Common myeloid progenitor, CD34-positive (primary cell): Measurements from ENCODE around the gene TRAPPC10.

ENCODE experiments used
- CTCF ChIA-PET: fragments of 350-600 bp; sonication (Branson Sonifier 250); formaldehyde crosslinking; loops from one replicate; lab custom pipeline; 2021; ENCODE audit warnings: antibody characterized with exemption; lab: Charles Lee
- POLR2A ChIA-PET: fragments of 350-600 bp; sonication (Branson Sonifier 250); formaldehyde crosslinking; loops from one replicate; lab custom pipeline; 2021; ENCODE audit warnings: antibody characterized with exemption; lab: Charles Lee
- DNase-seq, 3 donors: peaks; one replicate each; pipeline versions ENCODE4 v3.0.0 to v3.0.0-alpha.2; 2013
- H3K27ac ChIP-seq, 2 experiments: 1 replicate in 1 of 2; 2 replicates in 1 of 2; pipeline ENCODE4 v1.7.0; 2013; ENCODE audit warnings: inconsistent platforms in 2 of 2, low read length in 2 of 2, mild to moderate bottlenecking in 2 of 2, low read depth in 1 of 2, moderate library complexity in 1 of 2; ENCODE audit not compliant: severe bottlenecking in 2 of 2, insufficient read depth in 1 of 2, poor library complexity in 1 of 2
- H3K27me3 ChIP-seq, 5 experiments: replicated peaks in 2 of 5; 1 replicate in 3 of 5; 2 replicates in 2 of 5; pipeline versions ENCODE4 v1.6.1 to v1.7.0; 2013; ENCODE audit warnings: low read length in 4 of 5, mild to moderate bottlenecking in 2 of 5, moderate library complexity in 2 of 5, inconsistent platforms in 1 of 5; ENCODE audit not compliant: insufficient read depth in 5 of 5, control insufficient read depth in 4 of 5
- H3K36me3 ChIP-seq, 4 experiments: 1 replicate in 2 of 4; 2 replicates in 2 of 4; pipeline versions ENCODE4 v1.6.1 to v1.7.0; 2013; ENCODE audit warnings: low read length in 3 of 4, control low read depth in 1 of 4, mild to moderate bottlenecking in 1 of 4; ENCODE audit not compliant: control insufficient read depth in 4 of 4, insufficient read depth in 4 of 4
- H3K4me1 ChIP-seq, 4 experiments: 1 replicate in 3 of 4; 2 replicates in 1 of 4; pipeline versions ENCODE4 v1.6.1 to v1.7.1; 2013; ENCODE audit warnings: low read length in 3 of 4, mild to moderate bottlenecking in 3 of 4, control low read depth in 1 of 4, inconsistent platforms in 1 of 4, moderate library complexity in 1 of 4; ENCODE audit not compliant: control insufficient read depth in 4 of 4, insufficient read depth in 4 of 4; ENCODE audit errors: control extremely low read depth in 1 of 4
- H3K4me3 ChIP-seq, 7 experiments: 1 replicate in 4 of 7; 2 replicates in 3 of 7; pipeline versions ENCODE4 v1.5.1 to v1.7.0; 2013; ENCODE audit warnings: mild to moderate bottlenecking in 7 of 7, low read length in 6 of 7, moderate library complexity in 6 of 7, inconsistent platforms in 2 of 7, low read depth in 2 of 7, control low read depth in 1 of 7; ENCODE audit not compliant: insufficient read depth in 4 of 7, control insufficient read depth in 1 of 7; ENCODE audit errors: extremely low read depth in 1 of 7
- H3K9me3 ChIP-seq, 5 experiments: 1 replicate in 4 of 5; 2 replicates in 1 of 5; pipeline versions ENCODE4 v1.6.1 to v1.7.1; 2013; ENCODE audit warnings: low read length in 4 of 5, mild to moderate bottlenecking in 2 of 5, inconsistent platforms in 1 of 5, low read depth in 1 of 5, moderate library complexity in 1 of 5; ENCODE audit not compliant: control insufficient read depth in 4 of 5, insufficient read depth in 2 of 5; ENCODE audit errors: control extremely low read depth in 1 of 5
- WGBS: methylation state at CpG from one replicate; pipeline ENCODE4 v1.1.5; 2013; ENCODE audit not compliant: insufficient coverage; 5-methylcytosine and 5-hydroxymethylcytosine counted together

TRAPPC10 gene

GRCh38 chr21:43993420-43993934 is 18.6 kb upstream of the TRAPPC10 start:
- no peak for DNase-seq
- Histone ChIP-seq H3K4me1 (no peaks in the 10 kb centered on the region), H3K27ac (no peak overlapping the region), H3K4me3 (no peak overlapping the region), H3K36me3 (no peaks in the 10 kb centered on the region), H3K27me3 (no peaks in the 10 kb centered on the region), H3K9me3 (peaks cover 0 to 3% (median 0%) of the 10 kb centered on the region in 5 experiments)
- 88% methylated on average over 16 of the region's 18 CpGs for WGBS
- ChIA-PET POLR2A (no interaction called here), CTCF (interaction anchor here (2.5 kb wide), 1 partner anchor 17 kb away, joined by 8 read pairs; no protein-coding TSS in a partner anchor)

GRCh38 chr21:43994085-43994484 is 18.0 kb upstream of the TRAPPC10 start:
- no peaks in the 10 kb centered on the region for H3K27me3 ChIP-seq
- H3K4me1 ChIP-seq: no peaks in the 10 kb centered on the region
- H3K36me3 ChIP-seq: no peaks in the 10 kb centered on the region
- H3K4me3 ChIP-seq: no peak overlapping the region
- H3K27ac ChIP-seq: no peak overlapping the region
- 87% methylated on average over 8 of the region's 11 CpGs for WGBS
- ChIA-PET CTCF (interaction anchor here (0.9 kb wide), 1 partner anchor 16 kb away, joined by 3 read pairs; no protein-coding TSS in a partner anchor), POLR2A (no interaction called here)
- H3K9me3 ChIP-seq: peaks cover 0 to 3% (median 0%) of the 10 kb centered on the region in 5 experiments
- DNase-seq: no peak

GRCh38 chr21:43994646-43995045 is 17.5 kb upstream of the TRAPPC10 start:
- H3K27ac ChIP-seq: no peak overlapping the region
- 99% methylated on average over 8 of the region's 9 CpGs for WGBS
- ChIA-PET CTCF (interaction anchor here (0.9 kb wide), 1 partner anchor 16 kb away, joined by 3 read pairs; no protein-coding TSS in a partner anchor), POLR2A (no interaction called here)
- H3K4me3 ChIP-seq: no peak overlapping the region
- H3K36me3 ChIP-seq: no peaks in the 10 kb centered on the region
- DNase-seq: no peak
- peaks cover 0 to under 1% (median 0%) of the 10 kb centered on the region in 5 experiments for H3K27me3 ChIP-seq
- H3K4me1 ChIP-seq: no peaks in the 10 kb centered on the region
- H3K9me3 ChIP-seq: peaks cover 0 to 3% (median 0%) of the 10 kb centered on the region in 5 experiments

- ChIA-PET CTCF (no interaction called here), POLR2A (no interaction called here)
- no peak overlapping the region for H3K27ac ChIP-seq
- peaks cover 0 to 3% (median 0%) of the 10 kb centered on the region in 5 experiments for H3K9me3 ChIP-seq
- H3K4me1 ChIP-seq: no peaks in the 10 kb centered on the region
- H3K36me3 ChIP-seq: no peaks in the 10 kb centered on the region
- WGBS: 95% methylated on average over 18 of the region's 18 CpGs
- H3K27me3 ChIP-seq: peaks cover 0 to 3% (median 0%) of the 10 kb centered on the region in 5 experiments
- no peak for DNase-seq
- no peak overlapping the region for H3K4me3 ChIP-seq
These were observed 16.5 kb upstream of the TRAPPC10 start for GRCh38 chr21:43995521-43996105.

- Histone ChIP-seq H3K4me1 (no peaks in the 10 kb centered on the region), H3K9me3 (peaks cover 0 to 3% (median 0%) of the 10 kb centered on the region in 5 experiments), H3K27ac (no peak overlapping the region), H3K36me3 (no peaks in the 10 kb centered on the region), H3K27me3 (peaks cover 0 to 3% (median 0%) of the 10 kb centered on the region in 5 experiments), H3K4me3 (no peak overlapping the region)
- WGBS: 100% methylated on average over 1 of the region's 5 CpGs
- ChIA-PET POLR2A (interaction anchor here (0.7 kb wide), 1 partner anchor 14 kb away, joined by 3 read pairs; the partner anchor contains the start of gene TRAPPC10), CTCF (interaction anchor here (0.8 to 1.3 kb wide), 4 partner anchors 12 to 21 kb away, joined by 3 to 4 read pairs (median 3); no protein-coding TSS in a partner anchor)
- DNase-seq: no peak
These were observed 14.1 kb upstream of the TRAPPC10 start for GRCh38 chr21:43997766-43998742.

- Histone ChIP-seq H3K36me3 (no peaks in the 10 kb centered on the region), H3K27me3 (peaks cover 0 to 3% (median 0%) of the 10 kb centered on the region in 5 experiments), H3K4me1 (no peaks in the 10 kb centered on the region), H3K4me3 (no peak overlapping the region), H3K9me3 (peaks cover 0 to 3% (median 0%) of the 10 kb centered on the region in 5 experiments), H3K27ac (no peak overlapping the region)
- 91% methylated on average over 6 of the region's 7 CpGs for WGBS
- CTCF ChIA-PET: interaction anchor here (0.9 to 2.2 kb wide), 2 partner anchors 14 to 24 kb away, joined by 4 to 8 read pairs; no protein-coding TSS in a partner anchor
- POLR2A ChIA-PET: no interaction called here
- no peak for DNase-seq
These were observed 11.7 kb upstream of the TRAPPC10 start for GRCh38 chr21:44000360-44000759.
